ENCODE data around the gene ERBB2. TPM values are rescaled to one million over a fixed set of nuclear protein-coding genes. Genes with fewer than 3 reads are reported as not detected.
"Not testable (repeated sequence)": the region's sequence is repeated elsewhere in the genome, so short reads cannot be mapped to it uniquely, and the experiment has no call there.

Gene ERBB2
- total RNA-seq, 1 donor from 2014 or later: 84.4 TPM

GRCh38 chr17:39715375-39716072 lies 15.7 kb downstream of the ERBB2 start:
- intact Hi-C loops (cut with DNase I): no loop called here

GRCh38 chr17:39716073-39716818 lies 16.4 kb downstream of the ERBB2 start:
- DNase-seq (ENCODE audit: low spot score): no peak

More at GRCh38 chr17:39715375-39716072, 15.7 kb downstream of the ERBB2 start:
- DNase-seq (ENCODE audit: low spot score): no peak

GRCh38 chr17:39716879-39717536 lies 17.1 kb downstream of the ERBB2 start:
- intact Hi-C loops (cut with DNase I): no loop called here
- no peak for DNase-seq (ENCODE audit: low spot score)

More at GRCh38 chr17:39716073-39716818, 16.4 kb downstream of the ERBB2 start:
- intact Hi-C loops (cut with DNase I): no loop called here

- intact Hi-C loops (cut with DNase I): no loop called here
- no peak for DNase-seq (ENCODE audit: low spot score)
These were observed 17.8 kb downstream of the ERBB2 start for GRCh38 chr17:39717660-39718059.

- intact Hi-C loops (cut with DNase I): no loop called here
- DNase-seq (ENCODE audit: low spot score): no peak
These were observed 19.9 kb downstream of the ERBB2 start for GRCh38 chr17:39719563-39720355.

- no peak for DNase-seq (ENCODE audit: low spot score)
- intact Hi-C loops (cut with DNase I): no loop called here
These were observed 22.2 kb downstream of the ERBB2 start for GRCh38 chr17:39722104-39722503.

- no peak for DNase-seq (ENCODE audit: low spot score)
- intact Hi-C loops (cut with DNase I): no loop called here
These were observed 23.3 kb downstream of the ERBB2 start for GRCh38 chr17:39722965-39723848.

- intact Hi-C loops (cut with DNase I): loop anchor here (5.0 kb wide), 1 partner anchor 87 kb away; the partner anchor contains the start of gene STARD3
- DNase-seq (ENCODE audit: low spot score): no peak
These were observed 24.9 kb downstream of the ERBB2 start for GRCh38 chr17:39724731-39725130.

- intact Hi-C loops (cut with DNase I): loop anchor here (5.0 kb wide), 1 partner anchor 89 kb away; the partner anchor contains the start of gene STARD3
- not testable (repeated sequence) for DNase-seq (ENCODE audit: low spot score)
These were observed 26.1 kb downstream of the ERBB2 start for GRCh38 chr17:39725923-39726322.

- intact Hi-C loops (cut with DNase I): loop anchor here (5.0 kb wide), 1 partner anchor 89 kb away; the partner anchor contains the start of gene STARD3
- DNase-seq (ENCODE audit: low spot score): no peak
These were observed 26.8 kb downstream of the ERBB2 start for GRCh38 chr17:39726617-39727016.

- intact Hi-C loops (cut with DNase I): loop anchor here (5.0 kb wide), 1 partner anchor 90 kb away; the partner anchor contains the start of gene STARD3
- no peak for DNase-seq (ENCODE audit: low spot score)
These were observed 27.7 kb downstream of the ERBB2 start for GRCh38 chr17:39727556-39727955.

- intact Hi-C loops (cut with DNase I): loop anchor here (5.0 kb wide), 1 partner anchor 92 kb away; the partner anchor contains the start of gene STARD3
These were observed 29.5 kb downstream of the ERBB2 start for GRCh38 chr17:39729280-39729851.

GRCh38 chr17:39730095-39730921 lies 30.4 kb downstream of the ERBB2 start, which contains the start of gene MIEN1:
TSS of gene MIEN1 (minus strand) at chr17:39730532. CDS start at chr17:39730495, 37 bp downstream.
- peak; percentile 97 for DNase-seq (ENCODE audit: low spot score)
- intact Hi-C loops (cut with DNase I): loop anchor here (5.0 kb wide), 1 partner anchor 63 kb away; the partner anchor contains the start of genes PNMT and TCAP

More at GRCh38 chr17:39729280-39729851, 29.5 kb downstream of the ERBB2 start:
- DNase-seq (ENCODE audit: low spot score): no peak

- intact Hi-C loops (cut with DNase I): loop anchor here (5.0 kb wide), 1 partner anchor 65 kb away; the partner anchor contains the start of genes PNMT and TCAP
- DNase-seq (ENCODE audit: low spot score): no peak
These were observed 32.7 kb downstream of the ERBB2 start for GRCh38 chr17:39732586-39732985.

- no peak for DNase-seq (ENCODE audit: low spot score)
- intact Hi-C loops (cut with DNase I): no loop called here
These were observed 36.0 kb downstream of the ERBB2 start for GRCh38 chr17:39735882-39736281.

GRCh38 chr17:39736319-39737165 lies 36.7 kb downstream of the ERBB2 start:
- intact Hi-C loops (cut with DNase I): no loop called here
- no peak for DNase-seq (ENCODE audit: low spot score)
